PFSK-1 (cell line): ENCODE results near the gene DISC1.

Experiments
- REST ChIP-seq, 2 experiments: IDR thresholded peaks; 2 replicates each; pipeline versions ENCODE4 v1.6.1 to v1.8.0; 2011 to 2012; ENCODE audit warnings: low read depth in 2 of 2, low read length in 2 of 2, control low read depth in 1 of 2, inconsistent platforms in 1 of 2, mild to moderate bottlenecking in 1 of 2, moderate library complexity in 1 of 2; ENCODE audit not compliant: insufficient read depth in 1 of 2
- TAF1 ChIP-seq: IDR thresholded peaks from 2 replicates; pipeline ENCODE4 v1.6.1; 2012; ENCODE audit warnings: low read length, control low read depth, borderline replicate concordance; ENCODE audit not compliant: insufficient read depth

DNA sequence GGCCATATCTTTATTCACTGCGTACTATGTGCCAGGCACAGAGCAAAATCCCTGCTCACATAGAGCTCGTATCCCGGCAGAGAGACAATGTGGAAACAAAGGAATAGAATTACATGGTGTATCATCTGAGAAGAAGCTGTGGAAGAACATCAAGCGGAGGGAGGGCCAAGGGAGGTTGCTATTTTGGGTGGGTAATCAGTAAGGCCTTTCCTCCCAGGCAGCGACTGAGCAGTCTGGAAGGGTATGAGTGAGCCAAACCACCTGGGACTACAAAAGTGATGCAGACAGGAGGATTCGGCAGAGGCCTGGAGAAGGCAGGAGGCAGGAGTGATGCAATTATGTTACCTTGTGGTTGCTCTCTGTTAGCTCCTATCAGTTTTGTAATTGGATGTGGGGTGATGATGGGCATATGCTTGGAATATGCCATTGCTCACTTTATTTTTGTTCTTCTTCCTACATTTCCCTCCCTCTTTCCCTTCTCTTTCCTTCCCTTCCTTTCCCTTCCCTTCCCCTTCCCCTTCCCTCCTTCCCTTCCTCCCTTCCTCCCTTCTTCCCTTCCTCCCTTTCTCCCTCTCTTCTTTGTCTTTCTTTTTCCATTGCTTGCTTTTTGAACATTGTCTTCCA lies 172.9 kb downstream of the DISC1 start:
- TF ChIP-seq TAF1 (no peak), REST (IDR thresholded peaks at IDR 0.05; ENCODE audit: insufficient read depth in 1 of 2, low read depth in 2 of 2, low read length in 2 of 2) (no peak)
